HEK293 (cell line): ENCODE data around the gene KLHL30.

Source experiments
- CTCF ChIA-PET: fragments of 350-600 bp; formaldehyde crosslinking; extraction: SDS; loops from one replicate; lab custom pipeline; 2021; ENCODE audit warnings: antibody characterized with exemption; lab: Yijun Ruan, JAX
- POLR2A ChIA-PET: fragments of 300-600 bp; formaldehyde crosslinking; extraction: SDS; loops from one replicate; lab custom pipeline; 2020; ENCODE audit warnings: antibody characterized with exemption, inconsistent platforms; lab: Yijun Ruan, JAX
- H3K27ac ChIP-seq: fragments of 200-500 bp; sonication (Bioruptor generic); 2 replicates; pipeline ENCODE4 v1.5.1; 2014; ENCODE audit warnings: low read depth, low read length, control low read depth, inconsistent platforms; ENCODE audit errors: extremely low read depth
- H3K36me3 ChIP-seq, 2 experiments: fragments of 200-500 bp in 1 of 2; sonication (Bioruptor generic) in 1 of 2; 1 replicate in 1 of 2; 2 replicates in 1 of 2; pipeline ENCODE4 v1.5.1; 2014 to 2017; ENCODE audit warnings: inconsistent platforms in 2 of 2, low read length in 2 of 2; ENCODE audit not compliant: control insufficient read depth in 2 of 2, insufficient read depth in 1 of 2
- H3K4me1 ChIP-seq: fragments of 200-500 bp; sonication (Bioruptor generic); 2 replicates; pipeline ENCODE4 v1.5.1; 2014; ENCODE audit warnings: mild to moderate bottlenecking, low read length, inconsistent platforms; ENCODE audit not compliant: control insufficient read depth, insufficient read depth
- H3K4me3 ChIP-seq: 2 replicates; pipeline ENCODE4 v1.5.1; 2011; ENCODE audit warnings: low read depth, mild to moderate bottlenecking, control low read depth, low read length, moderate library complexity
- H3K9me3 ChIP-seq: fragments of 200-500 bp; sonication (Bioruptor generic); 2 replicates; pipeline ENCODE4 v1.5.1; 2014; ENCODE audit warnings: low read depth, low read length, inconsistent platforms; ENCODE audit not compliant: control insufficient read depth, insufficient read depth
- FEZF1 ChIP-seq: fragments of 450-650 bp; formaldehyde crosslinking; IDR thresholded peaks from 2 replicates; pipeline ENCODE4 v1.5.1; 2016; ENCODE audit warnings: missing biosample characterization, missing genetic modification characterization
- IKZF3 ChIP-seq: fragments of 450-650 bp; IDR thresholded peaks from 2 replicates; pipeline ENCODE4 v1.5.0; 2018; ENCODE audit warnings: missing biosample characterization, mild to moderate bottlenecking, missing genetic modification characterization, moderate library complexity
- KLF1 ChIP-seq: fragments of 450-650 bp; formaldehyde crosslinking; IDR thresholded peaks from 2 replicates; pipeline ENCODE4 v1.5.1; 2016; ENCODE audit warnings: missing biosample characterization, missing genetic modification characterization
- KLF9 ChIP-seq: fragments of 450-650 bp; formaldehyde crosslinking; IDR thresholded peaks from 2 replicates; pipeline ENCODE4 v1.5.1; 2016; ENCODE audit warnings: missing biosample characterization, missing genetic modification characterization, low read depth
- ZNF10 ChIP-seq: fragments of 450-650 bp; formaldehyde crosslinking; IDR thresholded peaks from 2 replicates; pipeline ENCODE4 v1.5.1; 2017; ENCODE audit warnings: missing biosample characterization, missing genetic modification characterization
- ZNF175 ChIP-seq: fragments of 450-650 bp; formaldehyde crosslinking; IDR thresholded peaks from 2 replicates; pipeline ENCODE4 v1.5.1; 2016; ENCODE audit warnings: missing biosample characterization, missing genetic modification characterization
- ZNF354C ChIP-seq: fragments of 450-650 bp; formaldehyde crosslinking; IDR thresholded peaks from 2 replicates; pipeline ENCODE4 v1.5.1; 2016; ENCODE audit warnings: missing biosample characterization, missing genetic modification characterization, low read depth, borderline replicate concordance
- ZNF37A ChIP-seq: fragments of 450-650 bp; IDR thresholded peaks from 2 replicates; pipeline ENCODE4 v1.5.1; 2018; ENCODE audit warnings: missing biosample characterization, missing genetic modification characterization
- ZNF530 ChIP-seq: fragments of 450-650 bp; formaldehyde crosslinking; IDR thresholded peaks from 2 replicates; pipeline ENCODE4 v1.5.1; 2016; ENCODE audit warnings: low read depth, missing biosample characterization, missing genetic modification characterization
- TF ChIP-seq, protein P1 (sequence below): fragments of 450-650 bp; formaldehyde crosslinking; IDR thresholded peaks from 2 replicates; pipeline ENCODE4 v1.5.1; 2016; ENCODE audit warnings: missing biosample characterization, missing genetic modification characterization
- TF ChIP-seq, protein P2 (sequence below): fragments of 450-650 bp; formaldehyde crosslinking; IDR thresholded peaks from 2 replicates; pipeline ENCODE4 v1.5.1; 2016; ENCODE audit warnings: missing biosample characterization, missing genetic modification characterization, borderline replicate concordance
- TF ChIP-seq, protein P3 (sequence below): fragments of 450-650 bp; formaldehyde crosslinking; IDR thresholded peaks from 2 replicates; pipeline ENCODE4 v1.5.1; 2016; ENCODE audit warnings: missing biosample characterization, missing genetic modification characterization
- TF ChIP-seq, protein P4 (sequence below): fragments of 450-650 bp; formaldehyde crosslinking; IDR thresholded peaks from 2 replicates; pipeline ENCODE4 v1.5.1; 2016; ENCODE audit warnings: missing biosample characterization, missing genetic modification characterization
- TF ChIP-seq, protein P5 (sequence below): fragments of 450-650 bp; formaldehyde crosslinking; IDR thresholded peaks from 2 replicates; pipeline ENCODE4 v1.5.1; 2016; ENCODE audit warnings: missing biosample characterization, missing genetic modification characterization

The KLHL30 gene

DNA sequence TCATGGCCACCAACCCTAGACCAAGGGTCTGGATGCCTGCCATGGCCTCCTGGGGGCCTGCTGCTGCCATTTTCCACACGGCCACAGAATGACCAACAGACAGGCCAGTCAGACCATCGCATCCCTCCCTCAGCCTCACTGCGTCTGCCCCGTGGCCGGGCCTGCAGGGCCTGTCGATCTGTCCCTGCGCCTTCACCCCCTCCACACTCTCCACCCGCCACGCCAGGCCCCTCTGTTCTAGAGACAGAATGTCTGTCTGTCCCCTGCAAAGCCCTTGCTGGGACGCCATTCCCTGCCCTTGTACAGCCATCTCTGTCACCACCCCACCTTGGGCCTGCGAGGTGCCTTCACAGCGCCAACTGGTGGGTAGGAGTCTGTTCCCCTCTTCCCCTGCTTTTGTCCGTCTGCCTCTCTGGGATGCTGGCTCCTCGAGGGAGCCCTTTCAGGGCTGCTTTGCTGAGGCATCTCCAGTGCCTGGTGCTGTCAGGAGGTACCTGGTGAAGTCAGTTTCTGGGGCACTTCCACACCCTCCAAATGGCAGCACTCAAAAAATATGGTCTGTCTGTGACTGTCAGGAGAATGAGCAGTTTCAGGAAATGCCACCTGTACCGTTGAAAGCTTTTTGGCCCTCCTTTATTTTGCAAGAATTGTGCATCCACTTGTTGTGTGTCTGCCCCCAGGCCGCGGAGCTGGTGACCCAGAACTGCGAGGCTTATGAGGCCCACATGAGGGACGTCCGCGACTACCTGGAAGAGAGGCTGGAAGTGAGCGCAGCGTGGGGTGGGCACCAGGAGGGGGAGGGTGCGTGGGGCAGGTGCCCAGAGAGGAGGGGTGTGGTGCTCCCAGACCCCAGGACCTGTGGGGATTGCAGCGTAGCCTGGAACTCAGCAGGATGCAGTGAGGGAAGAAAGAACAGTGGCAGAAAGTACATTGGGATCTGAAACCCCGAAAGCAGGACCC is 45.0 kb upstream of the KLHL30 start:
- Histone ChIP-seq H3K36me3 (peaks cover 0 to 16% of the 10 kb centered on the region in 2 experiments; a peak in 2 of 3 replicates), H3K27ac (no peak overlapping the region), H3K9me3 (no peaks in the 10 kb centered on the region), H3K4me3 (no peak overlapping the region), H3K4me1 (no peaks in the 10 kb centered on the region)
- POLR2A ChIA-PET: no interaction called here
- CTCF ChIA-PET: interaction anchor here (0.5 kb wide), 1 partner anchor 440 kb away, joined by 3 read pairs; no protein-coding TSS in a partner anchor
- TF ChIP-seq, protein P1, sequence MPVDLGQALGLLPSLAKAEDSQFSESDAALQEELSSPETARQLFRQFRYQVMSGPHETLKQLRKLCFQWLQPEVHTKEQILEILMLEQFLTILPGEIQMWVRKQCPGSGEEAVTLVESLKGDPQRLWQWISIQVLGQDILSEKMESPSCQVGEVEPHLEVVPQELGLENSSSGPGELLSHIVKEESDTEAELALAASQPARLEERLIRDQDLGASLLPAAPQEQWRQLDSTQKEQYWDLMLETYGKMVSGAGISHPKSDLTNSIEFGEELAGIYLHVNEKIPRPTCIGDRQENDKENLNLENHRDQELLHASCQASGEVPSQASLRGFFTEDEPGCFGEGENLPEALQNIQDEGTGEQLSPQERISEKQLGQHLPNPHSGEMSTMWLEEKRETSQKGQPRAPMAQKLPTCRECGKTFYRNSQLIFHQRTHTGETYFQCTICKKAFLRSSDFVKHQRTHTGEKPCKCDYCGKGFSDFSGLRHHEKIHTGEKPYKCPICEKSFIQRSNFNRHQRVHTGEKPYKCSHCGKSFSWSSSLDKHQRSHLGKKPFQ (tag by site-specific recombination): no peak
- TF ChIP-seq ZNF530: no peak
- TF ChIP-seq ZNF354C (tag by site-specific recombination): no peak
- TF ChIP-seq FEZF1: no peak
- TF ChIP-seq ZNF37A (tag by site-specific recombination): no peak
- no peak for TF ChIP-seq ZNF10
- TF ChIP-seq, protein P2, sequence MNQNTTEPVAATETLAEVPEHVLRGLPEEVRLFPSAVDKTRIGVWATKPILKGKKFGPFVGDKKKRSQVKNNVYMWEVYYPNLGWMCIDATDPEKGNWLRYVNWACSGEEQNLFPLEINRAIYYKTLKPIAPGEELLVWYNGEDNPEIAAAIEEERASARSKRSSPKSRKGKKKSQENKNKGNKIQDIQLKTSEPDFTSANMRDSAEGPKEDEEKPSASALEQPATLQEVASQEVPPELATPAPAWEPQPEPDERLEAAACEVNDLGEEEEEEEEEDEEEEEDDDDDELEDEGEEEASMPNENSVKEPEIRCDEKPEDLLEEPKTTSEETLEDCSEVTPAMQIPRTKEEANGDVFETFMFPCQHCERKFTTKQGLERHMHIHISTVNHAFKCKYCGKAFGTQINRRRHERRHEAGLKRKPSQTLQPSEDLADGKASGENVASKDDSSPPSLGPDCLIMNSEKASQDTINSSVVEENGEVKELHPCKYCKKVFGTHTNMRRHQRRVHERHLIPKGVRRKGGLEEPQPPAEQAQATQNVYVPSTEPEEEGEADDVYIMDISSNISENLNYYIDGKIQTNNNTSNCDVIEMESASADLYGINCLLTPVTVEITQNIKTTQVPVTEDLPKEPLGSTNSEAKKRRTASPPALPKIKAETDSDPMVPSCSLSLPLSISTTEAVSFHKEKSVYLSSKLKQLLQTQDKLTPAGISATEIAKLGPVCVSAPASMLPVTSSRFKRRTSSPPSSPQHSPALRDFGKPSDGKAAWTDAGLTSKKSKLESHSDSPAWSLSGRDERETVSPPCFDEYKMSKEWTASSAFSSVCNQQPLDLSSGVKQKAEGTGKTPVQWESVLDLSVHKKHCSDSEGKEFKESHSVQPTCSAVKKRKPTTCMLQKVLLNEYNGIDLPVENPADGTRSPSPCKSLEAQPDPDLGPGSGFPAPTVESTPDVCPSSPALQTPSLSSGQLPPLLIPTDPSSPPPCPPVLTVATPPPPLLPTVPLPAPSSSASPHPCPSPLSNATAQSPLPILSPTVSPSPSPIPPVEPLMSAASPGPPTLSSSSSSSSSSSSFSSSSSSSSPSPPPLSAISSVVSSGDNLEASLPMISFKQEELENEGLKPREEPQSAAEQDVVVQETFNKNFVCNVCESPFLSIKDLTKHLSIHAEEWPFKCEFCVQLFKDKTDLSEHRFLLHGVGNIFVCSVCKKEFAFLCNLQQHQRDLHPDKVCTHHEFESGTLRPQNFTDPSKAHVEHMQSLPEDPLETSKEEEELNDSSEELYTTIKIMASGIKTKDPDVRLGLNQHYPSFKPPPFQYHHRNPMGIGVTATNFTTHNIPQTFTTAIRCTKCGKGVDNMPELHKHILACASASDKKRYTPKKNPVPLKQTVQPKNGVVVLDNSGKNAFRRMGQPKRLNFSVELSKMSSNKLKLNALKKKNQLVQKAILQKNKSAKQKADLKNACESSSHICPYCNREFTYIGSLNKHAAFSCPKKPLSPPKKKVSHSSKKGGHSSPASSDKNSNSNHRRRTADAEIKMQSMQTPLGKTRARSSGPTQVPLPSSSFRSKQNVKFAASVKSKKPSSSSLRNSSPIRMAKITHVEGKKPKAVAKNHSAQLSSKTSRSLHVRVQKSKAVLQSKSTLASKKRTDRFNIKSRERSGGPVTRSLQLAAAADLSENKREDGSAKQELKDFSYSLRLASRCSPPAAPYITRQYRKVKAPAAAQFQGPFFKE (tag by site-specific recombination): no peak
- no peak for TF ChIP-seq KLF9
- TF ChIP-seq ZNF175 (tag by site-specific recombination): no peak
- no peak for TF ChIP-seq IKZF3 (tag by site-specific recombination)
- TF ChIP-seq KLF1 (tag by site-specific recombination): no peak
- TF ChIP-seq, protein P3, sequence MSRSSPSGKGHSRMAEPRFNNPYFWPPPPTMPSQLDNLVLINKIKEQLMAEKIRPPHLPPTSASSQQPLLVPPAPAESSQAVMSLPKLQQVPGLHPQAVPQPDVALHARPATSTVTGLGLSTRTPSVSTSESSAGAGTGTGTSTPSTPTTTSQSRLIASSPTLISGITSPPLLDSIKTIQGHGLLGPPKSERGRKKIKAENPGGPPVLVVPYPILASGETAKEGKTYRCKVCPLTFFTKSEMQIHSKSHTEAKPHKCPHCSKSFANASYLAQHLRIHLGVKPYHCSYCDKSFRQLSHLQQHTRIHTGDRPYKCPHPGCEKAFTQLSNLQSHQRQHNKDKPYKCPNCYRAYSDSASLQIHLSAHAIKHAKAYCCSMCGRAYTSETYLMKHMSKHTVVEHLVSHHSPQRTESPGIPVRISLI (tag by site-specific recombination): no peak
- TF ChIP-seq, protein P4, sequence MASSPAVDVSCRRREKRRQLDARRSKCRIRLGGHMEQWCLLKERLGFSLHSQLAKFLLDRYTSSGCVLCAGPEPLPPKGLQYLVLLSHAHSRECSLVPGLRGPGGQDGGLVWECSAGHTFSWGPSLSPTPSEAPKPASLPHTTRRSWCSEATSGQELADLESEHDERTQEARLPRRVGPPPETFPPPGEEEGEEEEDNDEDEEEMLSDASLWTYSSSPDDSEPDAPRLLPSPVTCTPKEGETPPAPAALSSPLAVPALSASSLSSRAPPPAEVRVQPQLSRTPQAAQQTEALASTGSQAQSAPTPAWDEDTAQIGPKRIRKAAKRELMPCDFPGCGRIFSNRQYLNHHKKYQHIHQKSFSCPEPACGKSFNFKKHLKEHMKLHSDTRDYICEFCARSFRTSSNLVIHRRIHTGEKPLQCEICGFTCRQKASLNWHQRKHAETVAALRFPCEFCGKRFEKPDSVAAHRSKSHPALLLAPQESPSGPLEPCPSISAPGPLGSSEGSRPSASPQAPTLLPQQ (tag by site-specific recombination): no peak
- TF ChIP-seq, protein P5, sequence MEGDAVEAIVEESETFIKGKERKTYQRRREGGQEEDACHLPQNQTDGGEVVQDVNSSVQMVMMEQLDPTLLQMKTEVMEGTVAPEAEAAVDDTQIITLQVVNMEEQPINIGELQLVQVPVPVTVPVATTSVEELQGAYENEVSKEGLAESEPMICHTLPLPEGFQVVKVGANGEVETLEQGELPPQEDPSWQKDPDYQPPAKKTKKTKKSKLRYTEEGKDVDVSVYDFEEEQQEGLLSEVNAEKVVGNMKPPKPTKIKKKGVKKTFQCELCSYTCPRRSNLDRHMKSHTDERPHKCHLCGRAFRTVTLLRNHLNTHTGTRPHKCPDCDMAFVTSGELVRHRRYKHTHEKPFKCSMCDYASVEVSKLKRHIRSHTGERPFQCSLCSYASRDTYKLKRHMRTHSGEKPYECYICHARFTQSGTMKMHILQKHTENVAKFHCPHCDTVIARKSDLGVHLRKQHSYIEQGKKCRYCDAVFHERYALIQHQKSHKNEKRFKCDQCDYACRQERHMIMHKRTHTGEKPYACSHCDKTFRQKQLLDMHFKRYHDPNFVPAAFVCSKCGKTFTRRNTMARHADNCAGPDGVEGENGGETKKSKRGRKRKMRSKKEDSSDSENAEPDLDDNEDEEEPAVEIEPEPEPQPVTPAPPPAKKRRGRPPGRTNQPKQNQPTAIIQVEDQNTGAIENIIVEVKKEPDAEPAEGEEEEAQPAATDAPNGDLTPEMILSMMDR: no peak
- TF ChIP-seq, all 188 proteins: peak for 0
